Measurements from ENCODE around the gene HSPB2. TPM values are rescaled to one million over a fixed set of nuclear protein-coding genes. Genes with fewer than 3 reads are reported as not detected.

Gene HSPB2, protein sequence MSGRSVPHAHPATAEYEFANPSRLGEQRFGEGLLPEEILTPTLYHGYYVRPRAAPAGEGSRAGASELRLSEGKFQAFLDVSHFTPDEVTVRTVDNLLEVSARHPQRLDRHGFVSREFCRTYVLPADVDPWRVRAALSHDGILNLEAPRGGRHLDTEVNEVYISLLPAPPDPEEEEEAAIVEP
- 0.19 TPM for total RNA-seq
- 2.4 TPM for polyA plus RNA-seq
- long read RNA-seq, donor 1 = 0 reads
- long read RNA-seq, donor 2 = 0 reads
- long read RNA-seq, donor 3, partial matches to known transcripts = 0 of 2 reads
- long read RNA-seq, donor 3, other reads (novel, unspliced or antisense) = 0 of 2 reads
- long read RNA-seq, donor 4, partial matches to known transcripts = 0 of 1 reads
- long read RNA-seq, donor 4, other reads (novel, unspliced or antisense) = 0 of 1 reads
- long read RNA-seq, donor 5, partial matches to known transcripts = 0 of 1 reads
- long read RNA-seq, donor 5, other reads (novel, unspliced or antisense) = 0 of 1 reads
- long read RNA-seq, donor 6, partial matches to known transcripts = 0 of 2 reads
- long read RNA-seq, donor 6, other reads (novel, unspliced or antisense) = 0 of 2 reads
- long read RNA-seq, donor 7, partial matches to known transcripts = 0 of 1 reads
- long read RNA-seq, donor 7, other reads (novel, unspliced or antisense) = 0 of 1 reads
- long read RNA-seq, donor 8, partial matches to known transcripts = 0 of 3 reads
- long read RNA-seq, donor 8, other reads (novel, unspliced or antisense) = 0 of 3 reads
- long read RNA-seq, donor 9 = 0 reads
- long read RNA-seq, donor 10, partial matches to known transcripts = 0 of 1 reads
- long read RNA-seq, donor 10, other reads (novel, unspliced or antisense) = 0 of 1 reads

DNA sequence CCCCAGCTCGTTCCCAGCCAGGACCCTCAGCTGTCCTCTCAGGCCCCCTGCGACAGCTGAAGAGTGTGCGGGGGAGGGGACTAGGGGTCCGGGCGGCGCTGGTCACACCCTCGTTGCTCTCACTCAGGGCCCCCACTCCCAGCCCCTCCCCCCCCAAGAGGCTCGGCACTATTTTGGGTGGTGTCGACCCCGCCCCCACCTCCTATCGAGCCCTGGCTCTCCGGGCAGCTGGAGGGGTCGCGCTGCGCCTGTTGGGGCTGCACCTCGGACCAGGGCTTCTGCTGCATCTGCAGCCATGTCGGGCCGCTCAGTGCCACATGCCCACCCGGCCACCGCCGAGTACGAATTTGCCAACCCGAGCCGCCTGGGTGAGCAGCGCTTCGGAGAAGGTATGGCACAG is at the start of gene HSPB2:
Gene HSPB2 (plus strand): TSS at position 200 of the 400 bp plus-strand sequence. CDS start 96 bp downstream, at position 296.
- H3K4me3 ChIP-seq (ENCODE audit: low read length in 2 of 2) = no peak within 1 kb of the TSS
- 17% methylated on average over 26 of the region's 26 CpGs for WGBS

DNA sequence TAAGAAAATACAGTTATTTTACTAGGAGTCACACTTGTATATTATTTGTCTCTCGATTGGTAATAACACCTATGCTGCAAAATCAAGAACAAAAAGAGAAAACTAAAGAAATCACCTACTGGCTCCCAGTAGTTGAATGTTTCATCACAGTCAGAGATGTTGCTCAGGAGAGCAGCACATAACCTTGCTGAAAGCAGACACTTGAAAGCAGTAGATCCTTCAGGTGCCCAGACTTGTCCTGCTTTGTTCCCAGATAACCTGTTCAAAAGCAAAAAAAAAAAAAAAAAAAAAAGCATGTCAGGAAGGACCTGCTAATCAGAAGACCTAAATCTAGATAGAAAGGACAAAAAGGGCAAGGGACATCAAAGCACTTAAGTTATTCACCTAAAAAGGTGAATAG is 42.4 kb upstream of the HSPB2 start:
- DNase-seq (ENCODE audit: low read depth in 6 of 9, low spot score in 9 of 9) = no peak
- WGBS = 97% methylated on average over 1 of the region's 1 CpG
- Histone ChIP-seq H3K27ac (ENCODE audit: low read depth in 1 of 2, low read length in 1 of 2) (no peak overlapping the region), H3K27me3 (ENCODE audit: control insufficient read depth in 2 of 2, insufficient read depth in 1 of 2, low read length in 1 of 2) (no peaks in the 10 kb centered on the region), H3K9me3 (ENCODE audit: control insufficient read depth in 2 of 2, insufficient read depth in 1 of 2, low read length in 1 of 2) (no peaks in the 10 kb centered on the region), H3K4me1 (ENCODE audit: control insufficient read depth in 2 of 2, insufficient read depth in 2 of 2, low read length in 2 of 2) (peaks cover 0 to 6% of the 10 kb centered on the region in 2 donors), H3K4me3 (ENCODE audit: low read length in 2 of 2) (peak overlapping the region in 1 of 2 donors; percentile 72), H3K36me3 (ENCODE audit: control insufficient read depth in 2 of 2, insufficient read depth in 2 of 2, low read length in 1 of 2) (peaks cover 12 to 24% of the 10 kb centered on the region in 2 donors)

More for the DNA sequence above, at the start of gene HSPB2:
- DNase-seq (ENCODE audit: low read depth in 6 of 9, low spot score in 9 of 9) = no peak
- Histone ChIP-seq H3K36me3 (ENCODE audit: control insufficient read depth in 2 of 2, insufficient read depth in 2 of 2, low read length in 1 of 2) (no peaks in the 10 kb centered on the region), H3K4me1 (ENCODE audit: control insufficient read depth in 2 of 2, insufficient read depth in 2 of 2, low read length in 2 of 2) (peaks cover 0 to 7% of the 10 kb centered on the region in 2 donors), H3K9me3 (ENCODE audit: control insufficient read depth in 2 of 2, insufficient read depth in 1 of 2, low read length in 1 of 2) (no peaks in the 10 kb centered on the region), H3K27ac (ENCODE audit: low read depth in 1 of 2, low read length in 1 of 2) (peak within 1 kb of the TSS in 1 of 2 donors; percentile 9), H3K27me3 (ENCODE audit: control insufficient read depth in 2 of 2, insufficient read depth in 1 of 2, low read length in 1 of 2) (peaks cover 9 to 57% of the 10 kb centered on the region in 2 donors)

DNA sequence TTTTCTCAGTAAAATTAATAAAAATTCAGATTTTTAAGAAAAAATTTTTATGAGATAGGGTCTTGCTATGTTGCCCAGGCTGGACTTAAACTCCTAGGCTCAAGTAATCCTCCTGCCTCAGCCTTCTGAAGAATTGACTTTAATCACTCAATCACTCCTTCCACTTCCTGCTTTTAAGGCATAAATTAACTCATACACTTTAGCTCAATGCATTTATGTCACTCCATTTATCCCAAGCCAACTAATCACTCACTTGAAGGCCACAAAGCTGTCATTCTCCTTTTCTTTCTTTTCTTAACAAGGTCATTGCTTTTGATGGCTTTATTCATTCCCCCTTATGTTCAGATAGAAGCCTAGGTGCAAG is 42.0 kb upstream of the HSPB2 start:
- Histone ChIP-seq H3K36me3 (ENCODE audit: control insufficient read depth in 2 of 2, insufficient read depth in 2 of 2, low read length in 1 of 2) (peaks cover 14 to 25% of the 10 kb centered on the region in 2 donors), H3K27ac (ENCODE audit: low read depth in 1 of 2, low read length in 1 of 2) (peak overlapping the region in 1 of 2 donors; percentile 67), H3K4me1 (ENCODE audit: control insufficient read depth in 2 of 2, insufficient read depth in 2 of 2, low read length in 2 of 2) (peaks cover 0 to 6% of the 10 kb centered on the region in 2 donors), H3K4me3 (ENCODE audit: low read length in 2 of 2) (peak overlapping the region; percentile 72 to 81), H3K9me3 (ENCODE audit: control insufficient read depth in 2 of 2, insufficient read depth in 1 of 2, low read length in 1 of 2) (no peaks in the 10 kb centered on the region), H3K27me3 (ENCODE audit: control insufficient read depth in 2 of 2, insufficient read depth in 1 of 2, low read length in 1 of 2) (no peaks in the 10 kb centered on the region)
- DNase-seq (ENCODE audit: low read depth in 6 of 9, low spot score in 9 of 9) = no peak

DNA sequence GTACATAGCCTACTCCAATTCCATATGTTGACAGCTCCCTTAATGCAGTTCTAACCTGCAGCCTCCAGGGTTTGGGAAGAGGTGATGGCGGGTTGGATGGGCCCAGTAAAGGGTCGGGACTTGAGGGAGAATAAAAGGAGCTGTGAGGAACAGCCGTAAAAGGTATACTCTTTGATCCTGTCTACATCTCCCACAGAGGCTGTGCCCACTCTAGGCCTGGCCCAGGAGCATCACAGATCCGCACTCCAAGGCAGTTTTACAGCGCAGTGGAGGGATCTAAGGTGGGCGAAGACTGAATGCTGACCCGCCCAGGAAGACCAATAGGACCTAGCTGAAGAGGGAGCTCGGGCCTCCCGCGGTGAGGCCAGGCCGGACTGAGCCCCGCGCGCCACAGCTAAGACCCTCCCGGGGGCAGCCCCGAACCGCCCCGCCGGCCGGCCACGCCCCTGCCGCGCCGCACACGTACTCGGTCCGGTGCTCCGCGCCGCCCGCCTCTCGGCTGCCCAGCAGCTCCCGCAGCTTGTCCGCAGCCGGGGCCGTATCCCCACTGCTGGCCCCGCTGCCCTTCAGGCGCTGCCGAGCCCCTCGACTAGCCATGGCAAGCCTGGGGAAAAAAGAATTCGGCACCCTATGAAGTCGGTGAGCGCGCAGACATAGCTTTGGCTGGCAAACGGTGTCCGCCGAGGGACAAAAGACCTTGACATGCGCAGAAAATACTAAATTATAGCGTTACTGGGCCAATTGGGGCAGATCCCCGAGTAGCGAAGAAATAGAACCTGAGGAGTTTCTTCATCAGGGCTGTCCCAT is 41.4 kb upstream of the HSPB2 start, which contains the start of gene ALG9:
Gene ALG9 (minus strand): TSS at position 696 of the 807 bp plus-strand sequence. CDS start 99 bp downstream, at position 597.
- WGBS = under 1% methylated on average over 51 of the region's 51 CpGs
- peak within 1 kb of the TSS; percentile 72 to 75 for H3K27ac ChIP-seq (ENCODE audit: low read depth in 1 of 2, low read length in 1 of 2)
- H3K4me1 ChIP-seq (ENCODE audit: control insufficient read depth in 2 of 2, insufficient read depth in 2 of 2, low read length in 2 of 2) = peaks cover 0 to 6% of the 10 kb centered on the region in 2 donors
- peak; percentile 73 to 94 (median 85) for DNase-seq (ENCODE audit: low read depth in 6 of 9, low spot score in 9 of 9)
- peaks cover 14 to 29% of the 10 kb centered on the region in 2 donors for H3K36me3 ChIP-seq (ENCODE audit: control insufficient read depth in 2 of 2, insufficient read depth in 2 of 2, low read length in 1 of 2)
- H3K9me3 ChIP-seq (ENCODE audit: control insufficient read depth in 2 of 2, insufficient read depth in 1 of 2, low read length in 1 of 2) = no peaks in the 10 kb centered on the region
- peak within 1 kb of the TSS; percentile 72 to 81 for H3K4me3 ChIP-seq (ENCODE audit: low read length in 2 of 2)
- no peaks in the 10 kb centered on the region for H3K27me3 ChIP-seq (ENCODE audit: control insufficient read depth in 2 of 2, insufficient read depth in 1 of 2, low read length in 1 of 2)

DNA sequence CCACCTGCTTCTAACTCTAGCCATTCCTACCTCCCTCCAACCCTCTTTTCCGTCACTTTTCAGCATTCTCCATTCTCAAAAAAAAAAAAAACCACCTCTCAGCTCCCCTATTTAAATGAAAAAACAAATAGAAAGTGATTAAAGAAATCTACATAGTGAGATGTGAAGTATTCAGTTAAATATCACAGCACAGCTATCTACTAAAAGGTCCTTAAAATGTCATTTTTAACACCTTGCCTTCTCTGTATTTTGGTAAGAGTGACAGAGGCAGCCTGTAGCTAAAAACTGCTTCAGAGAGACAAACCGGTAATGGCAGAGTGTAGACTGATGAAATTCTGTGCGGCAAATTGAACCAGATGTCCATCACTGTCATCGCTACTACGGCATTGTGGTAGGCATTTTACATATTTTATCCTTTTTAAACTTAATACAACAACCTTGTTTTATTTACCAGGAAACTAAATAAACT is 40.8 kb upstream of the HSPB2 start:
- DNase-seq (ENCODE audit: low read depth in 6 of 9, low spot score in 9 of 9) = peak in 2 of 9 donors; percentile 6 to 12
- peak overlapping the region; percentile 72 to 81 for H3K4me3 ChIP-seq (ENCODE audit: low read length in 2 of 2)
- H3K4me1 ChIP-seq (ENCODE audit: control insufficient read depth in 2 of 2, insufficient read depth in 2 of 2, low read length in 2 of 2) = peaks cover 0 to 6% of the 10 kb centered on the region in 2 donors
- WGBS = 78% methylated on average over 5 of the region's 5 CpGs
- peak overlapping the region in 1 of 2 donors; percentile 72 for H3K27ac ChIP-seq (ENCODE audit: low read depth in 1 of 2, low read length in 1 of 2)
- H3K36me3 ChIP-seq (ENCODE audit: control insufficient read depth in 2 of 2, insufficient read depth in 2 of 2, low read length in 1 of 2) = peaks cover 10 to 23% of the 10 kb centered on the region in 2 donors
- H3K9me3 ChIP-seq (ENCODE audit: control insufficient read depth in 2 of 2, insufficient read depth in 1 of 2, low read length in 1 of 2) = no peaks in the 10 kb centered on the region
- H3K27me3 ChIP-seq (ENCODE audit: control insufficient read depth in 2 of 2, insufficient read depth in 1 of 2, low read length in 1 of 2) = no peaks in the 10 kb centered on the region

DNA sequence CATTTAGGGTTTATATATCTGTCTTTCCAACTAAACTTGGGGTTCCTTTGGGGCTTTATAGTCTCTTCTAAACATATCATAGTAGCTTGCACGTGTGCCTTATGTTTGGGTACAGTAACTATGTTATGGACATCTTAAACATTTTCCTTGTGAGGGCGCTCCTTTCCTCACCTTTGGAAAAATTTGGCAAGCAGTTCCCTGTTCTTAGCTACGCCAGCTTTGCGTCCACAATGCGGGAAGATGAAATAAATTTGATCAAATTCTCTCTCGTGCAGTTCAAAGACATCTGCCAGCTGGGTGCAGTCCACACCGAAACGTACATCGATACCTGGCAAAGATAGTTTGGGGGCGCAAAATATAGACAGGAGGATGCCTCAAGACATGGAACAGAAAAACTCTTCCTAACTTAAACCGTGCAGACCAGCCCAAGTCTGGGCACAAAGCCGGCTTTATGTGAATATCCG is 34.1 kb upstream of the HSPB2 start:
- no peaks in the 10 kb centered on the region for H3K9me3 ChIP-seq (ENCODE audit: control insufficient read depth in 2 of 2, insufficient read depth in 1 of 2, low read length in 1 of 2)
- no peaks in the 10 kb centered on the region for H3K27me3 ChIP-seq (ENCODE audit: control insufficient read depth in 2 of 2, insufficient read depth in 1 of 2, low read length in 1 of 2)
- peak overlapping the region; percentile 61 to 73 for H3K4me3 ChIP-seq (ENCODE audit: low read length in 2 of 2)
- peaks cover 5 to 7% of the 10 kb centered on the region in 2 donors for H3K36me3 ChIP-seq (ENCODE audit: control insufficient read depth in 2 of 2, insufficient read depth in 2 of 2, low read length in 1 of 2)
- peak overlapping the region; percentile 91 to 95 for H3K27ac ChIP-seq (ENCODE audit: low read depth in 1 of 2, low read length in 1 of 2)
- H3K4me1 ChIP-seq (ENCODE audit: control insufficient read depth in 2 of 2, insufficient read depth in 2 of 2, low read length in 2 of 2) = peaks cover 5 to 8% of the 10 kb centered on the region in 2 donors
- DNase-seq (ENCODE audit: low read depth in 6 of 9, low spot score in 9 of 9) = peak in 2 of 9 donors; percentile 17 to 23
- WGBS = under 1% methylated on average over 13 of the region's 13 CpGs

DNA sequence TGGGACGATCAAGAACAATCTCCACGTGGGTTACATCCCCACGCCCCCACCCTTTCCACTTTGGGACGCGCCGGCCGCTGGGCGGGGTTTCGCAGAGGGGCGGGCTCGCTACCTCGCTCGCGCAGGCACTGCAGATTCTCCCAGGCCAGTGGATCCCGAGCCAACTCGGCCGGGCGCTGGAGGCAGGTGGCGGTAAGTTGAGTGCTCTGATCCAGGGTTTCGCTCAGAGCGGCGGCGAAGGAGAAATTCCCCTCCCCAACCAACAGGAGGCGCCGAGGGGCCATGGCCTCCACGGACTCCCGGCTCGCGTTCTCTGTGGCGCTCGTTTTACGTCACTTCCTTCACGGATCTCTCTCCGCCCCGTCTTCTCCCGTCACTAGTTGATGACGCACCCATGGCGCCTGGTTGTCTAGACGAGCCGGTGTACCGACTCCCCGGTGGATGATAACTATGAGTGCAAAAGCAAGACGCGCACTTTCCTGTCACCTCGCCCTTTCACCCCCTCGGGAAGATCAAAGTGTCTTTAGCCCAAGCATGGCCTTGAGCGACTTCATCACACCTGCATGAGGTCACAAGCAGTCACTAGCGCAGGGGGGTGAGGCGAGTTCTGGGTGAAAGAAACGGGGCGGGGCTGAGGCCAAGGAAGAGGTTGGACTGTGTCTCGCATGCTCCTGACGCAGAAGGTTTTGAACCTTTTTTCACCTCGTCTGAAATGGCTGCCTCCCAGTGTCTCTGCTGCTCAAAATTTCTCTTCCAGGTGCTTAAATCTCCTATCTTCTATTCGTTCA is 33.5 kb upstream of the HSPB2 start, which contains the start of the genes CFAP68 and FDXACB1:
Gene CFAP68 (plus strand): TSS at position 693 of the 788 bp plus-strand sequence. CDS start 20 bp downstream, at position 713.
Gene FDXACB1 (minus strand): TSS at position 317 of the 788 bp plus-strand sequence. CDS start 33 bp downstream, at position 284.
- DNase-seq (ENCODE audit: low read depth in 6 of 9, low spot score in 9 of 9) = peak; percentile 93 to 99 (median 95)
- Histone ChIP-seq H3K27me3 (ENCODE audit: control insufficient read depth in 2 of 2, insufficient read depth in 1 of 2, low read length in 1 of 2) (no peaks in the 10 kb centered on the region), H3K4me3 (ENCODE audit: low read length in 2 of 2) (peak within 1 kb of the TSS; percentile 61 to 73), H3K36me3 (ENCODE audit: control insufficient read depth in 2 of 2, insufficient read depth in 2 of 2, low read length in 1 of 2) (peaks cover 5 to 7% of the 10 kb centered on the region in 2 donors), H3K9me3 (ENCODE audit: control insufficient read depth in 2 of 2, insufficient read depth in 1 of 2, low read length in 1 of 2) (no peaks in the 10 kb centered on the region), H3K4me1 (ENCODE audit: control insufficient read depth in 2 of 2, insufficient read depth in 2 of 2, low read length in 2 of 2) (peaks cover 5 to 8% of the 10 kb centered on the region in 2 donors), H3K27ac (ENCODE audit: low read depth in 1 of 2, low read length in 1 of 2) (peak within 1 kb of the TSS; percentile 91 to 95)
- WGBS = under 1% methylated on average over 55 of the region's 55 CpGs

Data from thymus (tissue), 14 donors.